Adrenal gland (tissue), 5 donors: ENCODE data around the gene PPP1R7.

ENCODE experiments used
- POLR2A ChIP-seq, 2 donors: fragments of 450-650 bp; IDR thresholded peaks; one replicate each; pipeline ENCODE4 v1.6.1; 2017; ENCODE audit warnings: antibody characterized with exemption in 2 of 2, mild to moderate bottlenecking in 2 of 2, moderate library complexity in 1 of 2
- TF ChIP-seq, protein P1 (sequence below), 6 experiments: fragments of 450-650 bp in 4 of 6; fragments of 200-600 bp in 2 of 6; sonication (generic) in 1 of 6; IDR thresholded peaks; 1 replicate in 5 of 6; 2 replicates in 1 of 6; pipeline versions ENCODE4 v1.5.1 to v1.8.0; 2016 to 2021; ENCODE audit warnings: antibody characterized with exemption in 6 of 6, mild to moderate bottlenecking in 2 of 6, moderate library complexity in 1 of 6
- donor health status: DM: no; HTN: no; CAD: no.

DNA sequence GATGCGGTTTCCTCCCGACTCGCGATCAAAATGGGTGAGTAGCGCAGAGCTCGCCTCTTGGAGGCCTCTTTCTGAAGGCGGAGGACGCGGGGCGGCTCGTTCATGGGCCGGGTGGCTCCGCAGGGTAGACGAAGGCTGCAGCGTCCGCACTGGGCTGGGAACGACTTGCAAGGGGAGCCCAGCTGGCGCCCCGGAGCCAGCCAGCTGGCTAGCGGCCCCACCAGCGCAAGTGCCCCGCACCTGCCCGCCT lies 667 bp upstream of the PPP1R7 start:
- no peak for TF ChIP-seq POLR2A (IDR thresholded peaks at IDR 0.05)
- TF ChIP-seq, protein P1, sequence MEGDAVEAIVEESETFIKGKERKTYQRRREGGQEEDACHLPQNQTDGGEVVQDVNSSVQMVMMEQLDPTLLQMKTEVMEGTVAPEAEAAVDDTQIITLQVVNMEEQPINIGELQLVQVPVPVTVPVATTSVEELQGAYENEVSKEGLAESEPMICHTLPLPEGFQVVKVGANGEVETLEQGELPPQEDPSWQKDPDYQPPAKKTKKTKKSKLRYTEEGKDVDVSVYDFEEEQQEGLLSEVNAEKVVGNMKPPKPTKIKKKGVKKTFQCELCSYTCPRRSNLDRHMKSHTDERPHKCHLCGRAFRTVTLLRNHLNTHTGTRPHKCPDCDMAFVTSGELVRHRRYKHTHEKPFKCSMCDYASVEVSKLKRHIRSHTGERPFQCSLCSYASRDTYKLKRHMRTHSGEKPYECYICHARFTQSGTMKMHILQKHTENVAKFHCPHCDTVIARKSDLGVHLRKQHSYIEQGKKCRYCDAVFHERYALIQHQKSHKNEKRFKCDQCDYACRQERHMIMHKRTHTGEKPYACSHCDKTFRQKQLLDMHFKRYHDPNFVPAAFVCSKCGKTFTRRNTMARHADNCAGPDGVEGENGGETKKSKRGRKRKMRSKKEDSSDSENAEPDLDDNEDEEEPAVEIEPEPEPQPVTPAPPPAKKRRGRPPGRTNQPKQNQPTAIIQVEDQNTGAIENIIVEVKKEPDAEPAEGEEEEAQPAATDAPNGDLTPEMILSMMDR (IDR thresholded peaks at IDR 0.05): no peak
